Upper lobe of left lung (tissue), 6 donors: Measurements from ENCODE around the gene SLC25A48. TPM values are rescaled to one million over a fixed set of nuclear protein-coding genes. Genes with fewer than 3 reads are reported as not detected.

Source experiments
- ATAC-seq, 2 donors: fragments of 200-7000 bp; cut with Tn5 transposase; one replicate each; pipeline ENCODE4 v1.9.1; 2022; ENCODE audit warnings: mild to moderate bottlenecking in 2 of 2, moderate library complexity in 2 of 2; ENCODE audit not compliant: low FRiP score in 2 of 2
- DNase-seq, 2 donors: peaks; one replicate each; pipeline ENCODE4 v3.0.0-alpha.2; 2019 to 2020
- H3K27ac ChIP-seq, 4 donors: fragments of 200-600 bp; sonication (generic); one replicate each; pipeline ENCODE4 v1.5.1; 2016 to 2019
- H3K27me3 ChIP-seq, 4 donors: fragments of 200-600 bp; sonication (generic); one replicate each; pipeline ENCODE4 v1.5.1; 2017 to 2019
- H3K36me3 ChIP-seq, 4 donors: fragments of 200-600 bp; sonication (generic); one replicate each; pipeline ENCODE4 v1.5.1; 2016 to 2019
- H3K4me1 ChIP-seq, 4 donors: fragments of 200-600 bp; sonication (generic); one replicate each; pipeline ENCODE4 v1.5.1; 2018 to 2019
- H3K4me3 ChIP-seq, 4 donors: fragments of 200-600 bp; sonication (generic); one replicate each; pipeline ENCODE4 v1.5.1; 2017 to 2019; ENCODE audit warnings: mild to moderate bottlenecking in 2 of 4, moderate library complexity in 1 of 4
- H3K9me3 ChIP-seq, 4 donors: fragments of 200-600 bp; sonication (generic); one replicate each; pipeline ENCODE4 v1.5.1; 2018 to 2019
- CTCF ChIP-seq, 6 experiments: fragments of 450-650 bp in 4 of 6; fragments of 200-600 bp in 2 of 6; sonication (generic) in 2 of 6; IDR thresholded peaks; one replicate each; pipeline ENCODE4 v1.5.1; 2016 to 2019; ENCODE audit warnings: antibody characterized with exemption in 6 of 6
- EP300 ChIP-seq, 4 donors: sonication (generic); formaldehyde crosslinking; IDR thresholded peaks; one replicate each; pipeline ENCODE4 v1.5.1; 2017; ENCODE audit warnings: antibody characterized with exemption in 4 of 4, control low read depth in 2 of 4
- POLR2A ChIP-seq, 4 donors: fragments of 450-650 bp; IDR thresholded peaks; one replicate each; pipeline ENCODE4 v1.5.1; 2016 to 2017; ENCODE audit warnings: antibody characterized with exemption in 4 of 4, mild to moderate bottlenecking in 2 of 4
- POLR2AphosphoS5 ChIP-seq, 2 donors: sonication (generic); formaldehyde crosslinking; IDR thresholded peaks; one replicate each; pipeline ENCODE4 v1.5.1; 2017; ENCODE audit warnings: antibody characterized with exemption in 2 of 2
- WGBS, 2 donors: methylation state at CpG; one replicate each; pipeline ENCODE4 v1.1.5; 2017 to 2018; 5-methylcytosine and 5-hydroxymethylcytosine counted together
- total RNA-seq, 6 donors: library from RNA; depleted of rRNA in 4 of 6; stranded (reverse); fragments of >200 nt in 4 of 6; gene quantifications; one replicate each; pipeline versions ENCODE4 v1.1.0 to v1.2.1, GENCODE V29; 2016 to 2021
- donor health status: DM: no; HTN: no; CAD: no; lungs with moderate emphysema.
- donor health status: DM: no; HTN: yes; CAD: no; lungs with severe emphysema.

SLC25A48 gene
- total RNA-seq, 6 donors from 2014 or later: not detected

DNA sequence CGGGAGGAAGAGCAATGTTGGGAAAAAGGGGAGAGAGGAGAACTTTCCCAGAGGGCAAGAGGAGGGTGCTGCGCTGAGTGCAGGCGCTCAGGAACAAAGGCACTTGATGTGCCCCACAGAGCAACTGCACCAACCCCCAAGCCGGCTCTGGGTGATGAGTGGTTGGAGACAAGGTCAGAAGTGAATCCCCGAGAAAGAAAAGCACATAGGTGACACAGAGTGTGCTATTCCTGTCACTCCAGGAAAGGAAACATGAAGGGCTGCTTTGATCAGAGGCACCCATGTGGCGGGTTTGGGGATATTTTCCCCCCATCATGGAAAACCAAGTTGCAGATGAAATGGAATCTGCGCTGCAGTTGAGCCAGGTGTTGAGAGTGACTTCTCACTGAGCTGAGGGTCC is 20.7 kb upstream of the SLC25A48 start:
- no peak for TF ChIP-seq POLR2A (IDR thresholded peaks at IDR 0.05)
- no peak for TF ChIP-seq POLR2AphosphoS5 (IDR thresholded peaks at IDR 0.05)
- TF ChIP-seq EP300 (IDR thresholded peaks at IDR 0.05): no peak
- no peak for TF ChIP-seq CTCF (IDR thresholded peaks at IDR 0.05)
- Histone ChIP-seq H3K4me1 (no peaks in the 10 kb centered on the region), H3K27me3 (no peaks in the 10 kb centered on the region), H3K36me3 (no peaks in the 10 kb centered on the region), H3K27ac (no peak overlapping the region), H3K9me3 (no peaks in the 10 kb centered on the region), H3K4me3 (no peak overlapping the region)
- WGBS, 2 donors: 66% methylated on average over 7 of the region's 7 CpGs
- ATAC-seq (no peak), DNase-seq (no peak)

DNA sequence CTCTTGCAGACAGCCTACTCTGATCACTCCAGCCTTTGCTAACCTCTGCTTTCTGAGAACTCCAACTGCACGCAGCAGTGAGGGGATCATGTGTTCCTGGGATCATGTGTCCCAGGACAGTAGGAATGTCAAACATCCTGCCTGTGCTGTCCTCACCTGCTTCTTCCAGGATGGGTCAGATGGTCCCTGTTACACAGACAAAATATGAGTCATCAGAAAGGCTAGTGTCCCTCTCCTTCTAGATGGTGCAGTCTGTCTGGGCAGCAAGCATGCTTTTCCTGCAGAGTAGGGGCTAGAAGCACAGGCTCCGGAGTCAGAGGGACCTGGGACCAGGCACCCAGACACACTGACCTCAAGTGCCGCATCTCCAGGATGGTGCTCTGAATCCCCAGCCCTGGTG is 20.1 kb upstream of the SLC25A48 start:
- TF ChIP-seq POLR2AphosphoS5 (IDR thresholded peaks at IDR 0.05) (no peak), EP300 (IDR thresholded peaks at IDR 0.05) (no peak), CTCF (IDR thresholded peaks at IDR 0.05) (no peak), POLR2A (IDR thresholded peaks at IDR 0.05) (no peak)
- Histone ChIP-seq H3K4me1 (no peaks in the 10 kb centered on the region), H3K36me3 (no peaks in the 10 kb centered on the region), H3K9me3 (no peaks in the 10 kb centered on the region), H3K4me3 (no peak overlapping the region), H3K27ac (no peak overlapping the region), H3K27me3 (no peaks in the 10 kb centered on the region)
- 89 to 92% methylated on average over 3 of the region's 3 CpGs for WGBS, 2 donors
- DNase-seq (no peak), ATAC-seq (no peak)

DNA sequence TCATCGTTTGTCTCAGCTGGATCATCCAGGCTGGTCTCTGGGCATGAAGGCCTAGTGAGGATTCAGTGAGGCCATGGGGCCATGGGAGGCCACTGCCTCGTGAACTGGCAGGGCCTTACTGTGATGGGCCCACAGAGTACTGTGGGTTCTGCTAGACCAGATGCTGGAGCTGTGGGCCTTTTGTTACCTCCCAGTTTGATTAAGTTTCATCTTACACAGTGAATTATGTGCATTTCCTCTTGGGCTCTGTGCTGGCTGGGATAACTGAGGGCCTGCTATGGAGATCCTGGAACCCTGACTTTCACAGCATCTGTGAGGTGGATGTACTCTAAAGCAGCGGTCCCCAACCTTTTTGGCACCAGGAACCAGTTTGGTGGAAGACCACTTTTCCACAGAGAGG is 19.7 kb upstream of the SLC25A48 start:
- WGBS, 2 donors: 74 to 86% methylated on average over 3 of the region's 3 CpGs
- no peak for TF ChIP-seq EP300 (IDR thresholded peaks at IDR 0.05)
- no peaks in the 10 kb centered on the region for H3K27me3 ChIP-seq
- DNase-seq (no peak), ATAC-seq (no peak)
- H3K9me3 ChIP-seq: no peaks in the 10 kb centered on the region
- no peak overlapping the region for H3K27ac ChIP-seq
- H3K4me1 ChIP-seq: no peaks in the 10 kb centered on the region
- H3K36me3 ChIP-seq: no peaks in the 10 kb centered on the region
- H3K4me3 ChIP-seq: no peak overlapping the region

GRCh38 chr5:135821061-135821801 is 13.2 kb upstream of the SLC25A48 start:
- no peak overlapping the region for H3K27ac ChIP-seq
- H3K36me3 ChIP-seq: no peaks in the 10 kb centered on the region
- no peaks in the 10 kb centered on the region for H3K27me3 ChIP-seq
- TF ChIP-seq EP300 (IDR thresholded peaks at IDR 0.05) (no peak), POLR2AphosphoS5 (IDR thresholded peaks at IDR 0.05) (no peak), CTCF (IDR thresholded peaks at IDR 0.05) (no peak), POLR2A (IDR thresholded peaks at IDR 0.05) (no peak)
- H3K9me3 ChIP-seq: no peaks in the 10 kb centered on the region
- no peaks in the 10 kb centered on the region for H3K4me1 ChIP-seq
- no peak overlapping the region for H3K4me3 ChIP-seq
- DNase-seq: no peak
- 71 to 94% methylated on average over 1 to 5 of the region's 5 CpGs for WGBS, 2 donors
- ATAC-seq: no peak

DNA sequence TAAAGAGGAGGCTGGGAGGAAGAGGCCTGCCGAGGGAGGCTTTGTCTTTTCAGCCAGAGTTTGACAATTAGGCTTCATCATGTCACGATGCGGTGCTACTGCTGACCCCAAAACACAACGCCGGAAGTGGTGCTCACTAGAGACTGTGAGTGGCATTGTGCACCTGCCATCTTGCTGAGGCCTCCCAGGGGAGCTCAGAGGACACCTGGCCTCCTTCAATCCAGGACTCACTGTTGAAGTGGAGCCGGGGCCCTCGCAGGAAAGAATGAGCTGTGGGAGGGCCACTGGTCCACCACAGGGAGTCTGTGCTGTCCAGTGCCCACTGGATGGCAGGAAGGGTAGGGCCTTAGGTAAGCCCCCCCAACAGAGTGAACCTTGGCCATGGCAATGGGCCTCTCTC is 12.7 kb upstream of the SLC25A48 start:
- DNase-seq: no peak
- Histone ChIP-seq H3K36me3 (no peaks in the 10 kb centered on the region), H3K9me3 (no peaks in the 10 kb centered on the region), H3K27me3 (no peaks in the 10 kb centered on the region), H3K4me1 (no peaks in the 10 kb centered on the region), H3K27ac (no peak overlapping the region), H3K4me3 (no peak overlapping the region)
- 72 to 83% methylated on average over 7 of the region's 7 CpGs for WGBS, 2 donors
- no peak for ATAC-seq
- TF ChIP-seq CTCF (IDR thresholded peaks at IDR 0.05) (no peak), POLR2AphosphoS5 (IDR thresholded peaks at IDR 0.05) (no peak), EP300 (IDR thresholded peaks at IDR 0.05) (no peak), POLR2A (IDR thresholded peaks at IDR 0.05) (no peak)
